HG03342 (cell line): Measurements from ENCODE around the gene TRIM56.
"Not testable (repeated sequence)": the region's sequence is repeated elsewhere in the genome, so short reads cannot be mapped to it uniquely, and the experiment has no call there.

Experiments
- ATAC-seq: cut with Tn5 transposase; IDR thresholded peaks from one replicate; pipeline ENCODE4 v1.9.1; 2021; ENCODE audit warnings: mild to moderate bottlenecking, moderate library complexity; ENCODE audit not compliant: unreplicated experiment

TRIM56 gene

GRCh38 chr7:101088858-101089529 lies 3.7 kb downstream of the TRIM56 start:
- no peak for ATAC-seq

- ATAC-seq = no peak
These were observed 4.6 kb downstream of the TRIM56 start for GRCh38 chr7:101089876-101090275.

- not testable (repeated sequence) for ATAC-seq
These were observed 7.1 kb downstream of the TRIM56 start for GRCh38 chr7:101092266-101092905.

- ATAC-seq = no peak
These were observed 8.6 kb downstream of the TRIM56 start for GRCh38 chr7:101093906-101094305.

GRCh38 chr7:101094376-101094775 lies 9.1 kb downstream of the TRIM56 start:
- no peak for ATAC-seq

GRCh38 chr7:101094791-101095375 lies 9.6 kb downstream of the TRIM56 start:
- ATAC-seq = no peak

GRCh38 chr7:101096331-101096956 lies 11.2 kb downstream of the TRIM56 start:
- ATAC-seq = no peak

GRCh38 chr7:101096957-101097347 lies 11.7 kb downstream of the TRIM56 start:
- ATAC-seq = no peak

- ATAC-seq = no peak
These were observed 12.3 kb downstream of the TRIM56 start for GRCh38 chr7:101097561-101097960.

GRCh38 chr7:101099969-101100781 lies 14.9 kb downstream of the TRIM56 start:
- no peak for ATAC-seq

GRCh38 chr7:101100858-101101847 lies 15.9 kb downstream of the TRIM56 start:
- ATAC-seq = no peak

- ATAC-seq = no peak
These were observed 16.7 kb downstream of the TRIM56 start for GRCh38 chr7:101102026-101102425.

GRCh38 chr7:101103701-101104100 lies 18.4 kb downstream of the TRIM56 start:
- not testable (repeated sequence) for ATAC-seq

GRCh38 chr7:101104193-101104713 lies 19.0 kb downstream of the TRIM56 start:
- ATAC-seq = no peak

- no peak for ATAC-seq
These were observed 19.5 kb downstream of the TRIM56 start for GRCh38 chr7:101104799-101105198.

- ATAC-seq = not testable (repeated sequence)
These were observed 20.0 kb downstream of the TRIM56 start for GRCh38 chr7:101105248-101105647.

GRCh38 chr7:101106386-101106785 lies 21.1 kb downstream of the TRIM56 start:
- no peak for ATAC-seq

- no peak for ATAC-seq
These were observed 23.1 kb downstream of the TRIM56 start for GRCh38 chr7:101108330-101108857.

- no peak for ATAC-seq
These were observed 23.7 kb downstream of the TRIM56 start for GRCh38 chr7:101108961-101109360.
